OCI-LY3 (cell line): ENCODE data around the gene PAX5.

ENCODE experiments used
- CTCF ChIP-seq: fragments of 200-600, 300-600 bp; sonication (generic); IDR thresholded peaks from 2 replicates; pipeline ENCODE4 v1.5.1; 2014; ENCODE audit warnings: antibody characterized with exemption, low read length, low read depth
- EZH2phosphoT487 ChIP-seq: fragments of 200-600 bp; shearing (Covaris generic); IDR thresholded peaks from 2 replicates; pipeline ENCODE4 v1.6.1; 2018; ENCODE audit warnings: antibody characterized with exemption, mixed run types, low read depth

- TF ChIP-seq CTCF (no peak), EZH2phosphoT487 (no peak)
These were observed 70.7 kb downstream of the PAX5 start for GRCh38 chr9:36963346-36963745.
